ENCODE measurements around the gene DSTN.

The DSTN gene

GRCh38 chr20:17584689-17585088, 14.8 kb downstream of the DSTN start:
- no peak for DNase-seq

GRCh38 chr20:17586250-17586649, 16.4 kb downstream of the DSTN start:
- no peak for DNase-seq

GRCh38 chr20:17587148-17587547, 17.3 kb downstream of the DSTN start:
- DNase-seq: no peak

- DNase-seq: no peak
These were observed 17.9 kb downstream of the DSTN start for GRCh38 chr20:17587824-17588223.

DNA sequence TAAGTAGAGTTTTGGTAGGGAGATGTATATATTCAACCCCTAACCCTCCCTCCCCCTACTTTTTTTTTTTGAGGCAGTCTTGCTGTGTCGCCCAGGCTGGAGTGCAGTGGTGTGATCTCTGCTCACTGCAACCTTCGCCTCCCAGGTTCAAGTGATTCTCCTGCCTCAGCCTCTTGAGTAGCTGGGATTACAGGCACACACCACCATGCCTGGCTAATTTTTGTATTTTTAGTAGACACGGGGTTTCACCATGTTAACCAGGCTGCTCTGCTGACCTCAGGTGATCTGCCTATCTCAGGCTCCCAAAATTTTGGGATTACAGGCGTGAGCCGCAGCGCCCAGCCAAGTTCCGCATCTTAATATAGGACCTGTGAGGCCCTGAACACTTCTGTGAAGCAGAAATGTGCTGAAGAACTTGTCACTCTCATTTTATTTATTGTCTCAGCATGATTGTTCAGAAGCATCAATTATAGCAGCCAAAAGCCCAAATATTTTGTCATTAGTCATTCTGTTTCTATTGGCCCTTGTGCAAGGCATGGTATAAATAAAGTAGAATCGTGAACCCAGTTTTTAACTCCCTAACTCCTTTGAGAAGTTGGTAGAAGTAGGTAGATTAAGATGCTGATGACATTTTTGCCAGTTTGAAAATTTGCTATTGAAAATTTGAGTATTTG, 19.4 kb downstream of the DSTN start:
- no peak for DNase-seq

DNA sequence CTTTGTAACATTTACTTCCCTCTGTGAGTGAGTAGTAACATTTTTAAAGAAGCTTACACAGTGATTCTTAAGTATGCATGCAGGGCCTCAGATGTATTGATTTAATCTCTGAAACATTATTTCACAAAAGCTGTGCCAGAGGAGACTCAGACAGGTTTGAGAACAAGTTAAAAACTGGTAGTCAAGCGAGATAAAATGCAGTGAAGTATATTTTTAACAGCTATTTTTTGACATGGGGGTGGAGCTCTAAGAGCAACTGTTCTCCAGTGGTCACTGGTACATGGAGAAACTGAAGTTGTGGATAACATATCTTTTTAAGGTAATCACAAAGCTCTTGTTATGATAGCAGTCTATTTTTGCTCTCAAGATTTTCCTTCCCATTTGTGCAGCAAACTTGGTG, 20.4 kb downstream of the DSTN start:
- DNase-seq: peak; percentile 68

DNA sequence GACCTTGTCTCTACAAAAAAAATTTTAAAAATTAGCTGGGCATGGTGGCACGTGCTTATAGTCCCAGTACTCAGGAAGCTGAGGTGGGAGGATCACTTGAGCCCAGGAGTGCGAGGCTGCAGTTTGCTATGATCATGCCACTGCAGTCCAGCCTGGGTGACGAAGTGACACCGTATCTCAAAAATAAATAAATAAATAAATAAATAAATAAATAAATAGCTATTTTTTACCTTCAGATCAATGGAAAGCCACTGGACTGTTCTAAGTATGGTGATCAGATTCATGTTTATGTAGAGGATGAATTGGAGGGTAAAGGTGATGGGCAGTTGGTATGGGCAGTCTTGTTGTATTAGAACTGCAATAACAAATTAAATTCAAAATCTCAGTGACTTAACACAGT, 24.0 kb downstream of the DSTN start:
- DNase-seq: no peak

GRCh38 chr20:17594443-17594842, 24.6 kb downstream of the DSTN start:
- no peak for DNase-seq

- DNase-seq: no peak
These were observed 26.0 kb downstream of the DSTN start for GRCh38 chr20:17595856-17596255.

- no peak for DNase-seq
These were observed 28.2 kb downstream of the DSTN start for GRCh38 chr20:17598013-17598550.

DNA sequence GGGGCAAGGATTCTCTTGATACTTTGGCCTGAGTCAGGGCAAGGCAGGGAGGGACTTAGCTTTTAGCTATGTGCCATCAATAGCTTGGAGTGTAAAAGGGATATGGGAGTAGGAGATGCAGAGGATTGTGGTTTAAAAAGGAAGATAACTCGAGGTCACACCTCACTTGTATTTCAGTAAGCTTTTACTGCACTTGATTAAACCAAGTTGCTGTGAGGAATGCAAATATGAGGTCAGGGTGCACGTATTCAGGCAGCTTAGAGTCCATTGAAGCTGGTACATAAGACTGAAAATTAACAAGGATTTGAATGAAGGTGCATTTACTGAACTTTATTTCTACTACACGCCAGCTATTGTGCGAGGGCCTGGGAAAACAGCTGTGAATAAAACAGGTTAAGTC, 32.1 kb downstream of the DSTN start:
- no peak for DNase-seq

GRCh38 chr20:17602493-17602892, 32.6 kb downstream of the DSTN start:
- DNase-seq: no peak

GRCh38 chr20:17605131-17605660, 35.3 kb downstream of the DSTN start:
- DNase-seq: no peak

- no peak for DNase-seq
These were observed 36.1 kb downstream of the DSTN start for GRCh38 chr20:17606001-17606400.

DNA sequence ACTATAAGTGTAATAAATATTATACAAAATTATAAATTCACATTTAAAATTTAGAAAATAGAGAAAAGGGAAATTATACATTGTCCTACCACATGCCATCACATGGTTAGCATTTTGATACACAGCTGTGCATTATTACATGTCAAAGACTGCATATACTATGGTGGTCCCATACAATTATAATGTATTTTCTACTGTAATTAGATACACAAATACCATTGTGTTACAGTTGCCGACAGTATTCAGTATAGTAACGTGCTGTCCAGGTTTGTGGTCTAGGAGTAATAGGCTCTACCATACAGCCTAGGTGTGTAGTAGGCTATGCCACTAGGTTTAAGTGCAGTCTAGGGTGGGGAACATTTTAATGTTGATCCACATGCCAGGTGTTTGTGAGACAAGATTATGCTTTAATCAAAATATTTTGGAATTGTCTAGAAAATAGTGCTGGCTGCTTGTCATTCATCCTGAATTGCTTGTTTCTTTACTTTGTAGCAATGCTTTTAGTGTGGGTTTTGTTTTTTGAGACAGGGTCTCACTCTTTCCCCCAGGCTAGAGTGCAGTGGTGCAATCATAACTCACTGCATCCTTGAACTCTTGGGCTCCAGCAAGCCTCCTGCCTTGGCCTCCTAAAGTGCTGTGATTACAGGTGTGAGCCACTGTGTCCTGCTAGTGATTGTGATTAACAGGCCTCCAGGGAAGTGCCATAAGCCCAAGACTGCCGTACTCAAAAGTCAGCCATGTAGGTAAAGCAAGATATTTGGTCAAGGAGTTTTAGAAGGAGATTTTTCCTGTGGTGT, 39.0 kb downstream of the DSTN start:
- DNase-seq: no peak

DNA sequence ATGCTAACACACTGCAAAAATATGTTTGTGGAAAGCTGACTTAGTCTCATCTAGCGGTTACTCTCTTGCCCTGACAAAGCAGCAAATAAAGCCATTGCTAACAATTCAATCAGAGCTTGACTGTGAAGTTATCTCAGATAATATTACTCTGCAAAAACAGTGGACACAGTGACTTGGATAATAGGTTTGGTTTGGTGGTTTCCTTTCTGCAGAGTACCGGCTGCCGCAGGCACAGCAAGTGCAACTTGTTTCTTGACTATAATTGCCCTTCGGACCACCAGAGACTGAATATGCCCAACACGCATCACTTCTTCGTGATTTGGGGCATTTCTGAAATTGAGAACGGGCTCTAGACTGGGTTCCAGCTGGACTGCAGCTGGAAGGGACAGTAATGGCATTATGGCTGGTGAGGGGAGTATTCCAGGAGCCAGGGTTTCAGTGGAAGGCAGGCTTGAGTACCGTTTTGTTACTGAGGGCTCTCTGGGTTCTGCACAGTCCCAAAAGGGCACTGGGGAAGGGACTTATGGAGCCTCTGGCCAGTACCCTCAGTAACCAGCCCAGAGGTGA, 40.0 kb downstream of the DSTN start:
- DNase-seq: no peak

DNA sequence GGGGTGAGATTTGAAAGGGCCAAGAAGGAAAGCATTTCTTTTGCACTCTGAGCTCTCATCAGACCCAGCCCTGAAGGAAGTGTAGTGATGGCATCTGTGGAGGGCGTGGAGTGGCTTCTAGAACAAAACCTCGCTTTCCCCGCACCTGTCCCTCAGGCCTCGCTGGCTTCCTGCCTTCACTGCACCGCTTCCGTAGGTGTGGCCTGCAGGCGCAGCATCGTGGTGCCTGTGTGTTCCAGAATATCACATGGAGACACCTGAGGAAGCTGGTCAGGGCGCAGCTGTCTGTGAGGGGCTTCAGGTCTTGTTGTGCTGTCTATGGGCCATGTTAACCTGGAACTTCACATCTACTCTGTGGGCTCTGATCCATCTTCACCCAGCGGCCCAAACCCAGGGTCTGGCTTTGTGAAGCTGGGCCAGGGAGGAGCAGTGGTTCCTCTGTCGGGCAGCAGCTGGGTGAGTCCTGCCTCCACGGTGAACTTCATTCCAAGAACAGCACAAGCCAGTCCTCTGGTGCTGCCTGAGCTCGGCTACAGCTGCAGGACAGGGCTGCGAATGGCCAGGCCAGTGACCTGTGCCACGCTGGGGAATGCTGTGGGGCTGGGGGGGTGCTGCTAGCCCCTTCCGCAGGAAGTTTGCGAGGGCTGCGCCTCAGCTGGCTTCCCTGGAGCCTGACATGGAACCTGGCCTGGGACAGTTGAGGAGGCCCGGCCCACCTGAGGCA, 40.9 kb downstream of the DSTN start:
- DNase-seq: no peak

DNA sequence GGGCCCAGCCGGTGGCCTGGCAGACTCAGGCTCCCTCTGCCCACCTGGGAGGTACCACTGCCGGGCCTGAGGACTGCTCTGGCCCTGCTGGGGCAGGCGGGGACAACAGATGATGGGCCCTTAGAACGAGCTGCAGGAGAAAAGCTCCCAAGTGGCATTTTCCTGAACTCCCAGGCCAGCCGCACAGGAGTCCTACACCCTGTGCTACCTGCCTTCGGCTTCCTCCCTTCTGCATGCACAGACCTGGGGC, 41.3 kb downstream of the DSTN start:
- no peak for DNase-seq

DNA sequence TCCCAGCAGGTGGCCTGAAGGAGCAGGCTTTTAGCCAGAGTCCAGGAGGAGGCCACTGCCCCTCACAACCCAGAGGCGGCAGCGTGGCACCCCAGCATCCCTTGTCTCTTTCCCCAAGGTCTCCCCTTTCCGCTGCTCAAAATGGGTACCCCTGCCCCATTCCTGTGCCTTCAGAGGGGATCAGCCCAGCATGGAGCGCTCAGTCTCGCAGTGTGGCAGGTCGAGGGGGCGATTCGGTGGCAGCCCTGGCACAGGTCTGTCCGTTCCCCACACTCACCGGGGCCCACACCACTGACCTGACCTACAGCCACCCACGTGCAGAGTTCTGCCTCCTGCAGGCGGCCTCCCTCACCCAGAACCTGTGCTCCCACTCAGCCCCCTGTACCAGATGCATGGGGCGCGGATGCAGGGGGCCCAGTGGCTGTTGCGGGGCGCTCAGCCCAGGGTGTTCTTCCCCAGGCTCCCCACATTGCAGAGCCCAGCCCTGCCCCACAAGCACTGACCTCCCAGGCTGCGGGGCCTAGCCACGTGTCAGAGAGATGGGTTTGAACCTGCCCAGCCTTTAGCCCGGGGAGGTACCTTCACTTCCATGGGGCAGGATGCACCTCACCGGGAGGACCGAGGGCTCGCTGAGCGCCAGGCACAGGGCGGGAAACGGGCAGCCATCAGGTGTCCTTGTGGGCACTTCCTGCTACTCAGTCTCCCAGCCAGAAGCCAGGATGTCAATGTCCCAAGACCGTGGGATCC, 41.8 kb downstream of the DSTN start:
- no peak for DNase-seq

DNA sequence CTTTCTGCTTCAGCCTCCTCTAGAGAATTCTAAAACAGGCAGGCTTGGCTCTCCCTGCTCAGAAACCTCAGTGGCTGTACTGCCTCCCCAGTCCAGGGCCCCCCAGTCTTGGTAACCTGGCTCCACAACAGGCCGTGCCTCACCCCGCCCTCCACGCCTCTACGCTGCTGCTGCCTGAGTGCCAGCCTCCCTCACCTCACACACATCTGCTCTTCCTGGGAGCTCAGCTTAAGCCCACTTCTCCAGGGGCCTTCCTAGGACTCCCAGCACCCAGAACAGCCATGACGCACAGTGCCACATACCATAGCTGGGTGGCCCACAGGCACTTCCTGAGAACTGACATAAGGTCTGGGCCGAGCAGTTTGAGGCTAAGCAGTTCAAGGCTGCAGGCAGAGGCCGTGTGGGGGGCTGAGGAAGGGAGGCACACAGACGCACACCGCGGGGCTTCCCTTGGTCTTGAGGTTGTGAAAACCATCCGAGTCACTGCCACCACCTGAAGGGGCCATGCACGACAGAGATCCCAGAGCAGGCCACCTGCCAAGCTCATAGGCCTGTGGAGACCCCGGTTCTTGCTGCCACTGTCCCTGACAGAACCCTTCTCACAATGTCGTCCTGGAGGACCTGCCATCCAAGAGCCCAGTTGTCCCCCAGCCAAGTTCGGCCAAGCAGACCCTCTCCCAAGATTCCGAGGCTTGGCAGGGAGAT, 42.6 kb downstream of the DSTN start:
- DNase-seq: no peak

DNA sequence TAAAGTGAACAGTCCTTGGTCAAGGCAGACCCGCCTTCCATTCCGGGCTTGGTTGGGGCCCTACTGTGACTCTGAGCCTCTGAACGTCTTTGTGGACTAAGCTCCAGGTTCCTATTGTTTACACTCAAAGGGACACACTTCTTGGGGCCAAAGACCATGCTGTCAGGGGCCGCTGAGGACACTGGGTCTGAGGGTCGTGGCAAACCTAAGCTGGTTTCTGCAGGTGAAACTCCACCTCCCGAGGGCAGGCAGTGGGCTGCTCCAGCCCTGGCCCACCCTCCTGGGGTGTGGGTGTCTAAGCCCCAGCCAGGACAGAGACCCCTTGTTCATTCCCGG, 43.1 kb downstream of the DSTN start:
- no peak for DNase-seq
